Measurements from ENCODE around the gene CLIP2.
"Not testable (repeated sequence)": the region's sequence is repeated elsewhere in the genome, so short reads cannot be mapped to it uniquely, and the experiment has no call there.

The CLIP2 gene

DNA sequence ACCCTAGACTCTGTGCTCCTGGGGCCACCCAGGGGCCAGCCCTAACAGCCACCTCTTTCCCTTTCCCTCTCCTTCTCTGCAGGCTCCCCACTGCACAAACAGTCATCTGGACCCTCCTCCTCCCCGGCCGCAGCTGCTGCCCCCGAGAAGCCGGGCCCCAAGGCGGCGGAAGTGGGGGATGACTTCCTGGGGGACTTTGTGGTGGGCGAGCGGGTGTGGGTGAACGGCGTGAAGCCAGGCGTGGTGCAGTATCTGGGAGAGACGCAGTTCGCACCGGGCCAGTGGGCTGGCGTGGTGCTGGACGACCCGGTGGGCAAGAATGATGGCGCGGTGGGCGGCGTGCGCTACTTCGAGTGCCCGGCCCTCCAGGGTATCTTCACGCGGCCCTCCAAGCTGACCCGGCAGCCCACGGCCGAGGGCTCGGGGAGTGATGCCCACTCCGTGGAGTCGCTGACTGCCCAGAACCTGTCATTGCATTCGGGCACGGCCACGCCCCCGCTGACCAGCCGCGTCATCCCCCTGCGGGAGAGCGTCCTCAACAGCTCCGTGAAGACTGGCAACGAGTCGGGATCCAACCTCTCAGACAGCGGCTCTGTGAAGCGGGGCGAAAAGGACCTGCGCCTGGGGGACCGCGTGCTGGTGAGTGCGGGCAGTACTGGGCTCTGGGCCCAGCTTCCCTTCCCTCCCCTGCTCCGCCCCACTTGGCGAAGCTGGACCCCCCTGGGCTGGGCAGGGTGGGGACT, 49.3 kb downstream of the CLIP2 start:
- no peak for DNase-seq

GRCh38 chr7:74339648-74340047, 50.4 kb downstream of the CLIP2 start:
- DNase-seq, result not testable (repeated sequence)

- DNase-seq, result peak; percentile 85 to 91 (median 85)
These were observed 54.3 kb downstream of the CLIP2 start for GRCh38 chr7:74343281-74344131.

GRCh38 chr7:74344132-74344496, 54.9 kb downstream of the CLIP2 start:
- no peak for DNase-seq

DNA sequence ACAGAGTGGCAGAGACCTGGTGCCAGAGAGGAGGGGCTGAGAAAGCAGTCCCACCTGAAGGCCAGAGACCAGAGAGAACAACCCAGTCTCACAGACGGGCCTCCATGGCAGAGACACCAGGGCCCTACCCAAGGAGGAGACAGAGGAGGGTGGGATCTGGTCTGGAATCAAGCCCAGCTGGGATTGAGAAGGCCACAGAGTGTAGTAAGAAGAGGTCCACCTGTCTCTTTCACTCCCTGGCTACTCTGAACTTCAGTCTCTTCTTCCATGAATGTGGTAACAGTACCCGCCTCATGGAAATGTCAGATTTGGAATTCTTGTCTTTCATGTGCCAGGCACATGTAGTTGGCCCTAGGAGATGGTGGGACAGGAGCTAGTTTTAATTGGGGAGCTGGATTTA, 55.6 kb downstream of the CLIP2 start:
- DNase-seq, result no peak

GRCh38 chr7:74345970-74346369, 56.8 kb downstream of the CLIP2 start:
- no peak for DNase-seq

- no peak for DNase-seq
These were observed 60.4 kb downstream of the CLIP2 start for GRCh38 chr7:74349621-74350020.

- DNase-seq, result no peak
These were observed 61.5 kb downstream of the CLIP2 start for GRCh38 chr7:74350751-74351150.

- DNase-seq, result no peak
These were observed 62.6 kb downstream of the CLIP2 start for GRCh38 chr7:74351836-74352235.

DNA sequence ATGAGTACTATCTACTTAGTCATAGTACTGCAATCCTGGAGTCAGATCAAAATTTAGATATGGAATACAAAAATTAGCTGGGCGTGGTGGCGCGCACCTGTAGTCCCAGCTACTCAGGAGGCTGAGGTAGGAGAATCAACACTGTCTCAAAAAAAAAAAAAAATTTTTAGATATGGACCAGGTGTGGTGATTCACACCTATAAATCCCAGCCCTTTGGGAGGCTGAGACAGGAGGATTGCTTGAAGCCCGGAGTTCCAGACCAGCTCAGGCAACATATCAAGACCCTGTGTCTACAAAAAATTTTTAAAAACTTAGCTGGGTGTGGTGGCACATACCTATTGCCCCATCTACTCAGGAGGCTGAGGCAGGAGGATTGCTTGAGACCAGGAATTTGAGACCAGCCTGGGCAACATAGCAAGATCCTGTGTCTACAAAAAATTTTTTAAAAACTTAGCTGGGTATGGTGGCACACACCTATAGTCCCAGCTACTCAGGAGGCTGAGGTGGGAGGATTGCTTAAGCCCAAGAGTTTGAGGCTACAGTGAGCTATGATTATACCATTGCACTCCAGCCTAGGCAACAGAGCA, 63.4 kb downstream of the CLIP2 start:
- DNase-seq, result not testable (repeated sequence)

DNA sequence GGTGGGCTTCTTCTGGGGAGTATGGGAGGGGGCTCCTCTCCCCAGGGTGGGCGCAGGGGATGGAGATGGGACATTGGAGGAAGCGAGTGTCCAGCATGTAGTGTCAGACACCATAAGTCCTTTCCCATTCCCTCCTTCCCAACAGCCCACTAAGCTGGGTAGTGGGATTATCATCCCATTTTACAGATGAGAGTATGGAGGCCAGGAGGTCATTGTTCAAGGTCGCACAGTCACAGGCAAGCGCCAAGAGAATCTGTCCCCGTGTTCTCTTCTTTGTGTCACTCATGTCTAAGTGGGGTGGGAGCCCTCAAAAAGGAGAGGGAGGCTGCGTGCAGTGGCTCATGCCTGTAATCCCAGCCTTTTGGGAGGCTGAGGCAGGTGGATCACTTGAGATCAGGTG, 64.8 kb downstream of the CLIP2 start:
- no peak for DNase-seq

GRCh38 chr7:74355091-74355490, 65.9 kb downstream of the CLIP2 start:
- DNase-seq, result peak; percentile 61 to 76 (median 68)

GRCh38 chr7:74356589-74357315, 67.5 kb downstream of the CLIP2 start:
- peak; percentile 26 to 42 (median 42) for DNase-seq

DNA sequence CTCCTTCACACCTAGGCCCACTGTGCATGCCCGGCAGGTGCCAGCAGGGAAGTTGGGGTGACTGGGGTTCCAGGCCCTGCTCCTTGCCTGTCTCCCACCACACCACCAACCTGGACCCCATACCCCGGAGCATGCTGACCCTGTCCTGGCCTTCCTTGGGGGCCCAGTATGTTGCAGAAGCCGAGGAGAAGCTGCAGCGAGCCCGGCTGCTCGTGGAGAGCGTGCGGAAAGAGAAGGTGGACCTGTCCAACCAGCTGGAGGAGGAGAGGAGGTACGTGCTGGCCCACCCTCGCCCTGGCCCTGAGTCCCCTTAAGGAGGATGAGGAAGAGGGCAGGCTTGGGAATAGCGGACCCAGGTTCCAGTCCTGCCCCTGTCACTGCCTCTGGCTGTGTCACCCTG, 70.8 kb downstream of the CLIP2 start:
- DNase-seq, result no peak

- DNase-seq, result no peak
These were observed 73.1 kb downstream of the CLIP2 start for GRCh38 chr7:74362266-74362665.

DNA sequence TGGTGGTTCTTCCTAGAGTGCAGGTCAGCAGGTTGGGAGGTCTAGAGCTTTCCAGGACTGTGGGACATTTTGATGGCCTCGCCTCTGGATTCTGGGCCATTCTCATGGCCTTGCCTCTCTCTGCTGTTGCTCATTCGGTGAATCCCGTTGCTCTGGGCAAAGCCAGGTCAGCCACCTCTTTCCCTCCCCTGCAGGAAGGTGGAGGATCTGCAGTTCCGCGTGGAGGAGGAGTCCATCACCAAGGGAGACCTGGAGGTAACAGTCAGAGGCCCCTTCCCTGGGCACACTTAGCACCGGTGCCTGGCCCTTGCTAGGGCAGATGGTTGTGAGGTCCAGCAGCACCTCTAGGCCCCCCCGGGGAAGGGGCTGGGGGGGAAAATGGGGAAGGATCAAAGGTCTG, 74.9 kb downstream of the CLIP2 start:
- no peak for DNase-seq

GRCh38 chr7:74365322-74366022, 76.3 kb downstream of the CLIP2 start:
- DNase-seq, result peak in 1 of 3 donors; percentile 22

GRCh38 chr7:74371381-74372341, 82.5 kb downstream of the CLIP2 start:
- no peak for DNase-seq

DNA sequence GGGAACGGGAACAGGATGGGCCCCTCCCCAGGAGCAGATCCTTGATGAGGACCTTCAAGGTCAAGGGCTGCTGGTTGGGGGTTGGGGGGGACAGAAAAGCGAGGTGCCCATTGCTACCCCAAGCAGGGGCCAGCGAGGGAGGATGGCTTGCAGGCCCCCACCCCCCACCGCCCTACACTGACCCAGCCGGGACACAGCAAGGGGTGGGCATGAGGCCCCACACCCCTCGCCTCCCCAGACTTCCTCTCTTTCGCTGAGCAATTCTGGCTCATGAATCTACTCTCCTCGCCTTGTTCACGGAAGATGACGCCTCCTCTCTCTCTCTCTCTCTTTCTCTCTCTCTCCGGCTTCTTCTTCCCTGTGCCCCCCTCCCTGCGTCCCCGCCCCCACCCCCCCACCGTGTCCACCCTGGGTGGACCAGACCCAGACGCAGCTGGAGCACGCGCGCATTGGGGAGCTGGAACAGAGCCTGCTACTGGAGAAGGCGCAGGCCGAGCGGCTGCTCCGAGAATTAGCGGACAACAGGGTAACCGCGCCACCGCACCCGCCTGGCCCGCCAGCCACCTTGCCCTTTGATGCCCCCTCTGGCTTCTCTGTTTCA, 83.4 kb downstream of the CLIP2 start:
- DNase-seq, result peak in 2 of 3 donors; percentile 9 to 24

DNA sequence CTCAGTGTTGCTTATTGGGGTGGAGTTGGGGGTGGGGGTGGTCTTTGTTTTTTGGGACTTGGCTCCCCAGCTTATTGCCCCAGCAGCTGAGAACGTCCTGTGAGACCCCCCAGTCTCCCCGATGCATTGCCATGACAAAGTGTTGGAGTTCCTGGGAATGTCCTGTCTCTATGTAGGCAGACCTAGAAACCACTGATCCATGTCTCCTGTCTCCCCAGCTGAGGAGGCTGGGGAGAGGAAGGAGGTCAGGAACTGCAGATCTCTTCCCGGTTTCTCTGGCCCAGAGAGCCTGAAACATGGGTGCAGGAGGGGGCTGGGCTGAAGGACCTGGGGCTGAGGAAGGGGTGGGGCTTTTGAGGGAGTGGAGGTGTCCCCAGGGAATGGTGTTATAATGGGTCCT, 84.3 kb downstream of the CLIP2 start:
- no peak for DNase-seq

GRCh38 chr7:74375726-74376220, 86.6 kb downstream of the CLIP2 start:
- DNase-seq, result no peak

Data from suppressor macrophage treated with lipopolysaccharide for 1 hour (primary cell).